NCI-H748 treated with DMSO at 0.1 percent for 48 hours (cell line): ENCODE measurements around the gene ZAP70.

Source experiments
- DNase-seq: peaks from one replicate; lab custom pipeline; 2025; lab: John Stamatoyannopoulos, UW

Gene ZAP70

GRCh38 chr2:97788986-97789644 is 75.7 kb downstream of the ZAP70 start:
- DNase-seq = no peak
